ENCODE results near the gene BSPRY.

DNA sequence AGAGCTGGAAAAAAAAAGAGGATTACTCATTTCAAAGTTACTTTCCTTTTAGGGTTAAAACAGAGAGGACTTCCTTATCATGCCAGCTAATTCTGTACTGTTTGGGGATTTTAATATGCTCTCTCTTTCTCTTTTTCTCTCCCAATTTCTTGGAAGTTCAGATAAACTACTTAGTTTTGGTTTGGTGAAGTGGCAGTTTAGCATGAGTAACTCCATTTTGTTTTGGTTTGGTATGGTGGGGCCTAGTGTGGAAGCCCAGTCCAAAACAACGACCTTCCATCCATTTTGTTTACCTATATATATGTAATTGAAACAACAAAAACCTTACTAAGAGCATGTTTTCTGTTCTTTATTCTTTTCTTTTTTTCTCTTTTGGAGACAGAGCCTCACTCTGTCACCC lies 3.7 kb upstream of the BSPRY start:
- TF ChIP-seq, protein P1, sequence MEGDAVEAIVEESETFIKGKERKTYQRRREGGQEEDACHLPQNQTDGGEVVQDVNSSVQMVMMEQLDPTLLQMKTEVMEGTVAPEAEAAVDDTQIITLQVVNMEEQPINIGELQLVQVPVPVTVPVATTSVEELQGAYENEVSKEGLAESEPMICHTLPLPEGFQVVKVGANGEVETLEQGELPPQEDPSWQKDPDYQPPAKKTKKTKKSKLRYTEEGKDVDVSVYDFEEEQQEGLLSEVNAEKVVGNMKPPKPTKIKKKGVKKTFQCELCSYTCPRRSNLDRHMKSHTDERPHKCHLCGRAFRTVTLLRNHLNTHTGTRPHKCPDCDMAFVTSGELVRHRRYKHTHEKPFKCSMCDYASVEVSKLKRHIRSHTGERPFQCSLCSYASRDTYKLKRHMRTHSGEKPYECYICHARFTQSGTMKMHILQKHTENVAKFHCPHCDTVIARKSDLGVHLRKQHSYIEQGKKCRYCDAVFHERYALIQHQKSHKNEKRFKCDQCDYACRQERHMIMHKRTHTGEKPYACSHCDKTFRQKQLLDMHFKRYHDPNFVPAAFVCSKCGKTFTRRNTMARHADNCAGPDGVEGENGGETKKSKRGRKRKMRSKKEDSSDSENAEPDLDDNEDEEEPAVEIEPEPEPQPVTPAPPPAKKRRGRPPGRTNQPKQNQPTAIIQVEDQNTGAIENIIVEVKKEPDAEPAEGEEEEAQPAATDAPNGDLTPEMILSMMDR (IDR thresholded peaks at IDR 0.05) = no peak
- no peak for TF ChIP-seq POLR2A (IDR thresholded peaks at IDR 0.05)
